AG09309 (cell line): ENCODE data around the gene EXOC2.

Experiments used
- DNase-seq: peaks from one replicate; pipeline ENCODE4 v3.0.0-alpha.2; 2010; ENCODE audit warnings: low read depth
- H3K4me3 ChIP-seq: 2 replicates; pipeline ENCODE4 v1.5.1; 2011; ENCODE audit warnings: mild to moderate bottlenecking, low read depth, low read length, moderate library complexity; ENCODE audit not compliant: control insufficient read depth
- CTCF ChIP-seq: IDR thresholded peaks from 2 replicates; pipeline ENCODE4 v1.5.1; 2011; ENCODE audit warnings: mild to moderate bottlenecking, low read depth, low read length, inconsistent platforms; ENCODE audit not compliant: insufficient read depth, control insufficient read depth; ENCODE audit errors: missing control alignments

The EXOC2 gene

DNA sequence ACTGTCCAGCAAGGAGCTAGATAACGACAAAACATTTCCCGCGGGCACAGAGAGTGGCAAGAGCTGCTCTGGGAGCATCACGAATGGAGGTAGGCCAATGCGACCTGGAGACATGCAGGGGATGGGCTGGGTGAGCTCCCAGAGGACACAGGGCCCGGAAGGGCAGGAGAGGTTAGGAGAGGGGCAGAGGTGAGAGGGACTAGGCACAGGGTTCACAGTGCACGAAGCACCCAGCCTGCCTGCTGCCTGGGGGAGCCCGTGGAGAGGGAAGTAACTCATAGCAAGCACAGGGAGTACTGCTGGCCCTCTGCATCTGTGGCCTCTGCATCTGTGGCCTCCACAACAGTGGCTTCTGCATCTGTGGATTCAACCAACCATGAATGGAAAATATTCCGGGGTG is 162.5 kb downstream of the EXOC2 start:
- DNase-seq: no peak
- TF ChIP-seq CTCF: no peak
- no peak overlapping the region for H3K4me3 ChIP-seq

GRCh38 chr6:528989-529388 is 163.9 kb downstream of the EXOC2 start:
- TF ChIP-seq CTCF: no peak
- no peak overlapping the region for H3K4me3 ChIP-seq
- no peak for DNase-seq

DNA sequence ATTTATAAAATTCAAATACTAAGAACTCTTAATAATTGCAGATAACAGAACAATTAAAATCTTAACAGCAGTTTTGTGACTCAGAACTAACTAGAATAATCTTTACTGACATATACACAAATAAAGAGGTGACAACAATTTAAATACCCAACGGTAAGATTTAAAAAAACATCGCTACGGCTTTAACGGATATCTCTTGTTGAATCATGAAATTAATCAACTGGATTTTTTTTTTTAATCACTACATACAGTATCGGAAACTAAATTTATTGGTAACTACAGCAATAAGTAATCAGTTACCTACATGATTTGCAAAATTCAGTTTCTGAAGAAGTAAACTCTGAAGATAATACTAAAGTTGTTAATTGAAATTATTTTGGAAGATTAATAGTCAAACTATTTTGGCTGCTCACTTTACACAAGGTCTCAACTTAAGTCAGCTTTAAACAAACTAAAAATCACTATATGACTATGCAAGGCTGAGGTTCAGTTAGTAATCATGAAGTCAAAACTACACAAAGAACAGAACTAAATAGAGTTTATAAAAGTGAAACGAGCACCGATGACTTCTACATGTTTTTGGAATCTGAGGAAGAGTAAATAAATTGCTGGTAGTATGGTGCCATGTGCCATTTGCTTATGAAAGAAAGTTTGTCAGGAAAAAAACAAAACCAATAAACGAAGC is 164.8 kb downstream of the EXOC2 start:
- no peak overlapping the region for H3K4me3 ChIP-seq
- no peak for TF ChIP-seq CTCF
- DNase-seq: no peak

DNA sequence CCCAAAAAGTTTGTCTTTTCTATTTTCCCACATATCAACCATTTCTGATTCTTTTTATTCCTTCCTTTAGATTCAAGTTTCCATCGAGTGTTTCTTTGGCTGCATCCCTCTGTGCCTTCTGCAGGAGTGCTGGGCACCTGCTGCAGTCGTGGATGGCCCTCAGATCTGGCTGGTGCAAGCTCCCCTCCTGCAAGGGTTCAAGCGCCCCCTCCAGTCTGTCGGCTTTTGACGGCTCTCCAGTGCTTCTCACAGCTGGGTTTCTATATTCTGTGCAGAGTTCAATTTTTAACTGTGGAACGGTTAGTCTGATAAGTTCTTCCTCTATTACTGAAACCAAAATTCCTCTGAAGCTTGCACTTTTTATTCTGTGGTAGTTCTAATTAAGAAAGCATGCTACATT is 168.1 kb downstream of the EXOC2 start:
- DNase-seq: no peak
- TF ChIP-seq CTCF: no peak
- H3K4me3 ChIP-seq: no peak overlapping the region

- no peak overlapping the region for H3K4me3 ChIP-seq
- TF ChIP-seq CTCF: no peak
- no peak for DNase-seq
Observed at GRCh38 chr6:520820-521219, 172.1 kb downstream of the EXOC2 start.

GRCh38 chr6:518218-518617 is 174.7 kb downstream of the EXOC2 start:
- H3K4me3 ChIP-seq: no peak overlapping the region
- DNase-seq: no peak
- no peak for TF ChIP-seq CTCF

- H3K4me3 ChIP-seq: no peak overlapping the region
- no peak for TF ChIP-seq CTCF
- DNase-seq: no peak
Observed at GRCh38 chr6:516213-516612, 176.7 kb downstream of the EXOC2 start.
